Right lobe of liver (tissue), 4 donors: ENCODE data around the gene CDK11B.
"Not testable (repeated sequence)": the region's sequence is repeated elsewhere in the genome, so short reads cannot be mapped to it uniquely, and the experiment has no call there.

Experiments
- POLR2A ChIP-seq: fragments of 450-650 bp; IDR thresholded peaks from one replicate; pipeline ENCODE4 v1.6.1; 2017; ENCODE audit warnings: antibody characterized with exemption, mild to moderate bottlenecking
- TF ChIP-seq, protein P1 (sequence below), 4 donors: fragments of 200-600 bp in 3 of 4; fragments of 450-650 bp in 1 of 4; IDR thresholded peaks; one replicate each; pipeline versions ENCODE4 v1.5.1 to v1.8.0; 2016 to 2022; ENCODE audit warnings: antibody characterized with exemption in 4 of 4, mild to moderate bottlenecking in 2 of 4
- donor health status: DM: no; HTN: no; CAD: no.
- donor health status: DM: no; HTN: no; CAD: no.
- donor health status: DM: no; HTN: yes; CAD: no.

DNA sequence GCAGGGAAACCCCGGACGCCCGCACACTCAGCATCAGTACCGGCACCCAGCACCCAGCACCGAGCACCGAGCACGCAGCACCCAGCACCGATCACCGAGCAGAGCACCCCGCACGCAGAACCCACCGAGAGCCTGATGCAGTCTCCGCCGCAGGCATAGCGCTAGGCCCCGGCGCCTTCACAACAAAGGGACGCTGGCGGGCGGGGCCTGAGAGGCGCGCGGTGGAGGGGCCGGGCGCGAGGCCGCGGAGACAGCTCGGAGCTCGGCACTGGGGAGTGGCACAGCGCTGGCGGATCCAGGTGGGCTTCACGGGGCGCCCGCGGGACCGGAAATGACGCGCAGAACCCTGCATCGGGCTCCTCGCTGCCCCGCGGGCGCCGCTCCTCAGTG is 33.5 kb upstream of the CDK11B start:
- TF ChIP-seq, protein P1, sequence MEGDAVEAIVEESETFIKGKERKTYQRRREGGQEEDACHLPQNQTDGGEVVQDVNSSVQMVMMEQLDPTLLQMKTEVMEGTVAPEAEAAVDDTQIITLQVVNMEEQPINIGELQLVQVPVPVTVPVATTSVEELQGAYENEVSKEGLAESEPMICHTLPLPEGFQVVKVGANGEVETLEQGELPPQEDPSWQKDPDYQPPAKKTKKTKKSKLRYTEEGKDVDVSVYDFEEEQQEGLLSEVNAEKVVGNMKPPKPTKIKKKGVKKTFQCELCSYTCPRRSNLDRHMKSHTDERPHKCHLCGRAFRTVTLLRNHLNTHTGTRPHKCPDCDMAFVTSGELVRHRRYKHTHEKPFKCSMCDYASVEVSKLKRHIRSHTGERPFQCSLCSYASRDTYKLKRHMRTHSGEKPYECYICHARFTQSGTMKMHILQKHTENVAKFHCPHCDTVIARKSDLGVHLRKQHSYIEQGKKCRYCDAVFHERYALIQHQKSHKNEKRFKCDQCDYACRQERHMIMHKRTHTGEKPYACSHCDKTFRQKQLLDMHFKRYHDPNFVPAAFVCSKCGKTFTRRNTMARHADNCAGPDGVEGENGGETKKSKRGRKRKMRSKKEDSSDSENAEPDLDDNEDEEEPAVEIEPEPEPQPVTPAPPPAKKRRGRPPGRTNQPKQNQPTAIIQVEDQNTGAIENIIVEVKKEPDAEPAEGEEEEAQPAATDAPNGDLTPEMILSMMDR (IDR thresholded peaks at IDR 0.05): not testable (repeated sequence)
- not testable (repeated sequence) for TF ChIP-seq POLR2A
